GM12878 (cell line): ENCODE results near the gene ADH7.
"Not testable (repeated sequence)": the region's sequence is repeated elsewhere in the genome, so short reads cannot be mapped to it uniquely, and the experiment has no call there.

ENCODE experiments used
- CTCF ChIP-seq, 3 experiments: IDR thresholded peaks in 2 of 3; conservative IDR thresholded peaks in 1 of 3; 2 replicates each; pipeline ENCODE4 v1.5.1; 2011; ENCODE audit warnings: low read depth in 3 of 3, low read length in 3 of 3, mild to moderate bottlenecking in 3 of 3, control low read depth in 2 of 3, moderate library complexity in 2 of 3, inconsistent platforms in 1 of 3, mixed read lengths in 1 of 3; ENCODE audit not compliant: control insufficient read depth in 2 of 3, insufficient read depth in 1 of 3; ENCODE audit errors: extremely low read depth in 1 of 3
- DPF2 ChIP-seq: fragments of 450-650 bp; IDR thresholded peaks from 2 replicates; pipeline ENCODE4 v1.6.1; 2017; ENCODE audit warnings: mild to moderate bottlenecking
- NR2C2 ChIP-seq: IDR thresholded peaks from 2 replicates; pipeline ENCODE4 v1.6.1; 2011; ENCODE audit warnings: borderline replicate concordance, low read depth; ENCODE audit not compliant: control insufficient read depth, insufficient read length
- POLR2A ChIP-seq: IDR thresholded peaks from 2 replicates; pipeline ENCODE4 v1.6.1; 2011; ENCODE audit warnings: low read depth, mild to moderate bottlenecking, low read length
- REST ChIP-seq: IDR thresholded peaks from 2 replicates; pipeline ENCODE4 v1.6.1; 2012; ENCODE audit warnings: mild to moderate bottlenecking, low read depth, low read length
- SIN3A ChIP-seq: IDR thresholded peaks from 2 replicates; pipeline ENCODE4 v1.6.1; 2012; ENCODE audit warnings: low read depth, low read length, improper control_type of control experiment
- ZNF274 ChIP-seq: IDR thresholded peaks from one replicate; pipeline ENCODE4 v1.8.0; 2011; ENCODE audit not compliant: insufficient read length, insufficient read depth
- ZSCAN29 ChIP-seq: fragments of 450-650 bp; IDR thresholded peaks from 2 replicates; pipeline ENCODE4 v1.6.1; 2017; ENCODE audit warnings: mild to moderate bottlenecking, moderate library complexity
- ZZZ3 ChIP-seq: IDR thresholded peaks from 2 replicates; pipeline ENCODE4 v1.6.1; 2011; ENCODE audit warnings: low read depth; ENCODE audit not compliant: control insufficient read depth, insufficient read length

GRCh38 chr4:99415762-99416161 is 19.4 kb downstream of the ADH7 start:
- not testable (repeated sequence) for TF ChIP-seq ZNF274; DPF2; SIN3A; CTCF (IDR thresholded peaks at IDR 0.05 in 2 of 3, conservative IDR thresholded peaks at IDR 0.05 in 1 of 3; ENCODE audit: control insufficient read depth in 2 of 3, extremely low read depth in 1 of 3, insufficient read depth in 1 of 3, low read depth in 3 of 3, low read length in 3 of 3); REST; NR2C2; POLR2A; ZZZ3; ZSCAN29
